MG63 (cell line): Measurements from ENCODE around the gene PRORP. TPM values are rescaled to one million over a fixed set of nuclear protein-coding genes. Genes with fewer than 3 reads are reported as not detected.
"Not testable (repeated sequence)": the region's sequence is repeated elsewhere in the genome, so short reads cannot be mapped to it uniquely, and the experiment has no call there.

Source experiments
- DNase-seq: peaks from one replicate; pipeline ENCODE4 v3.0.0-alpha.2; 2020
- H3K27me3 ChIP-seq: fragments of 250-450 bp; sonication (Bioruptor Pico); 2 replicates; pipeline ENCODE4 v1.5.1; 2020; ENCODE audit warnings: mild to moderate bottlenecking, moderate library complexity
- H3K36me3 ChIP-seq: fragments of 250-450 bp; sonication (Bioruptor Pico); 2 replicates; pipeline ENCODE4 v1.5.1; 2020; ENCODE audit warnings: mild to moderate bottlenecking, moderate library complexity
- H3K4me3 ChIP-seq: fragments of 250-450 bp; sonication (Bioruptor Pico); 2 replicates; pipeline ENCODE4 v1.5.1; 2020; ENCODE audit warnings: mild to moderate bottlenecking, moderate library complexity
- H3K9me3 ChIP-seq: fragments of 250-450 bp; sonication (Bioruptor Pico); 2 replicates; pipeline ENCODE4 v1.5.1; 2020; ENCODE audit warnings: mild to moderate bottlenecking, moderate library complexity
- total RNA-seq: library from RNA; depleted of rRNA; stranded (reverse); fragments of >200 nt; shearing (Covaris generic); gene quantifications from 2 replicates; pipeline ENCODE4 v1.2.3, GENCODE V29; 2014; ENCODE audit warnings: low replicate concordance; rRNA removed

PRORP gene
- total RNA-seq, result 17.8 and 21.2 TPM in 2 replicates

GRCh38 chr14:35121887-35122695 lies at the start of gene PRORP, which contains the start of gene PPP2R3C:
TSS of gene PRORP (plus strand) at chr14:35122552. CDS start at chr14:35123246, 694 bp downstream.
TSS of gene PPP2R3C (minus strand) at chr14:35121990. CDS start at chr14:35121959, 31 bp downstream.
- Histone ChIP-seq H3K9me3 (no peaks in the 10 kb centered on the region), H3K4me3 (peak within 1 kb of the TSS; percentile 66), H3K27me3 (no peaks in the 10 kb centered on the region), H3K36me3 (peaks cover 4% of the 10 kb centered on the region)
- peak; percentile 86 for DNase-seq

GRCh38 chr14:35073486-35073885 lies 48.9 kb upstream of the PRORP start:
- no peaks in the 10 kb centered on the region for H3K27me3 ChIP-seq
- H3K9me3 ChIP-seq, result no peaks in the 10 kb centered on the region
- no peak for DNase-seq
- no peaks in the 10 kb centered on the region; the same call in 1 of the 2 replicates for H3K36me3 ChIP-seq
- H3K4me3 ChIP-seq, result no peak overlapping the region

- Histone ChIP-seq H3K36me3 (no peaks in the 10 kb centered on the region; the same call in 1 of the 2 replicates), H3K9me3 (no peaks in the 10 kb centered on the region), H3K27me3 (no peaks in the 10 kb centered on the region), H3K4me3 (no peak overlapping the region)
- no peak for DNase-seq
These were observed 44.3 kb upstream of the PRORP start for GRCh38 chr14:35078082-35078481.

- H3K36me3 ChIP-seq, result no peaks in the 10 kb centered on the region; the same call in 1 of the 2 replicates
- H3K4me3 ChIP-seq, result no peak overlapping the region
- DNase-seq, result no peak
- no peaks in the 10 kb centered on the region for H3K27me3 ChIP-seq
- H3K9me3 ChIP-seq, result no peaks in the 10 kb centered on the region
These were observed 42.6 kb upstream of the PRORP start for GRCh38 chr14:35079742-35080141.

GRCh38 chr14:35083530-35084150 lies 38.7 kb upstream of the PRORP start:
- Histone ChIP-seq H3K36me3 (no peaks in the 10 kb centered on the region; the same call in 1 of the 2 replicates), H3K4me3 (no peak overlapping the region), H3K9me3 (no peaks in the 10 kb centered on the region), H3K27me3 (no peaks in the 10 kb centered on the region)
- DNase-seq, result no peak

GRCh38 chr14:35085441-35085840 lies 36.9 kb upstream of the PRORP start:
- Histone ChIP-seq H3K27me3 (no peaks in the 10 kb centered on the region), H3K36me3 (no peaks in the 10 kb centered on the region; the same call in 1 of the 2 replicates), H3K4me3 (no peak overlapping the region), H3K9me3 (no peaks in the 10 kb centered on the region)
- no peak for DNase-seq

GRCh38 chr14:35088514-35088913 lies 33.8 kb upstream of the PRORP start:
- Histone ChIP-seq H3K36me3 (peaks cover 5% of the 10 kb centered on the region), H3K27me3 (no peaks in the 10 kb centered on the region), H3K4me3 (no peak overlapping the region), H3K9me3 (no peaks in the 10 kb centered on the region)
- DNase-seq, result no peak

- H3K36me3 ChIP-seq, result not testable (repeated sequence)
These were observed 27.7 kb upstream of the PRORP start for GRCh38 chr14:35094645-35095044.

GRCh38 chr14:35107866-35108265 lies 14.5 kb upstream of the PRORP start:
- H3K36me3 ChIP-seq, result peaks cover 15% of the 10 kb centered on the region
- no peak for DNase-seq
- no peaks in the 10 kb centered on the region; the same call in 1 of the 2 replicates for H3K9me3 ChIP-seq
- H3K27me3 ChIP-seq, result no peaks in the 10 kb centered on the region
- no peak overlapping the region for H3K4me3 ChIP-seq

More at GRCh38 chr14:35094645-35095044, 27.7 kb upstream of the PRORP start:
- not testable (repeated sequence) for H3K27me3 ChIP-seq, H3K4me3 ChIP-seq, H3K9me3 ChIP-seq, DNase-seq

GRCh38 chr14:35112641-35113040 lies 9.7 kb upstream of the PRORP start:
- DNase-seq, result no peak
- no peak overlapping the region for H3K4me3 ChIP-seq
- no peaks in the 10 kb centered on the region for H3K27me3 ChIP-seq
- H3K36me3 ChIP-seq, result peaks cover 15% of the 10 kb centered on the region
- H3K9me3 ChIP-seq, result no peaks in the 10 kb centered on the region; the same call in 1 of the 2 replicates

GRCh38 chr14:35113308-35113950 lies 8.9 kb upstream of the PRORP start:
- H3K36me3 ChIP-seq, result peaks cover 15% of the 10 kb centered on the region
- no peaks in the 10 kb centered on the region for H3K27me3 ChIP-seq
- no peak for DNase-seq
- H3K9me3 ChIP-seq, result no peaks in the 10 kb centered on the region; the same call in 1 of the 2 replicates
- no peak overlapping the region for H3K4me3 ChIP-seq

- no peaks in the 10 kb centered on the region for H3K27me3 ChIP-seq
- H3K36me3 ChIP-seq, result peaks cover 15% of the 10 kb centered on the region
- DNase-seq, result no peak
- H3K9me3 ChIP-seq, result no peaks in the 10 kb centered on the region; the same call in 1 of the 2 replicates
- H3K4me3 ChIP-seq, result no peak overlapping the region
These were observed 8.3 kb upstream of the PRORP start for GRCh38 chr14:35114036-35114435.

GRCh38 chr14:35116242-35116641 lies 6.1 kb upstream of the PRORP start:
- Histone ChIP-seq H3K9me3 (no peaks in the 10 kb centered on the region; the same call in 1 of the 2 replicates), H3K4me3 (no peak overlapping the region), H3K36me3 (peaks cover 11% of the 10 kb centered on the region), H3K27me3 (no peaks in the 10 kb centered on the region)
- no peak for DNase-seq

GRCh38 chr14:35117112-35117511 lies 5.2 kb upstream of the PRORP start:
- H3K27me3 ChIP-seq, result no peaks in the 10 kb centered on the region
- no peak overlapping the region for H3K4me3 ChIP-seq
- H3K36me3 ChIP-seq, result peaks cover 7% of the 10 kb centered on the region
- H3K9me3 ChIP-seq, result no peaks in the 10 kb centered on the region
- DNase-seq, result no peak

- H3K4me3 ChIP-seq, result peak overlapping the region; percentile 66
- H3K36me3 ChIP-seq, result peaks cover 4% of the 10 kb centered on the region
- peak; percentile 15 for DNase-seq
- no peaks in the 10 kb centered on the region for H3K27me3 ChIP-seq
- no peaks in the 10 kb centered on the region for H3K9me3 ChIP-seq
These were observed 1.1 kb upstream of the PRORP start for GRCh38 chr14:35121026-35121886.
